ENCODE data around the gene IPO13. TPM values are rescaled to one million over a fixed set of nuclear protein-coding genes. Genes with fewer than 3 reads are reported as not detected.

Gene IPO13
- total and polyA plus RNA-seq, 9 donors = 8.6 to 30.3 (median 20.8) TPM

- no peaks in the 10 kb centered on the region for H3K27me3 ChIP-seq
- peak in 1 of 5 donors; percentile 40 for DNase-seq
- WGBS, 3 donors = 8 to 33% (median 21%) methylated on average over 11 to 48 of the region's 48 CpGs
- peaks cover 4% of the 10 kb centered on the region for H3K4me1 ChIP-seq (ENCODE audit: insufficient read depth)
- no peak overlapping the region for H3K27ac ChIP-seq
- no peaks in the 10 kb centered on the region for H3K36me3 ChIP-seq
- intact Hi-C loops (cut with DNase I) = loop anchor here (2.0 to 10.0 kb wide), 4 partner anchors 173 to 711 kb away; partner anchors contain the start of gene PTPRF (in 1 of the 4)
- peak overlapping the region; percentile 39 for H3K4me3 ChIP-seq
- H3K9me3 ChIP-seq = no peaks in the 10 kb centered on the region
- TF ChIP-seq POLR2A (IDR thresholded peaks at IDR 0.05) (no peak), CTCF (IDR thresholded peaks at IDR 0.05) (no peak), EP300 (IDR thresholded peaks at IDR 0.05) (no peak)
Measured at GRCh38 chr1:43935711-43936427, 10.9 kb upstream of the IPO13 start.

GRCh38 chr1:43936431-43937151 is 10.2 kb upstream of the IPO13 start:
- no peak for TF ChIP-seq EP300 (IDR thresholded peaks at IDR 0.05)
- no peak for TF ChIP-seq CTCF (IDR thresholded peaks at IDR 0.05)
- TF ChIP-seq POLR2A (IDR thresholded peaks at IDR 0.05) = no peak
- peak in 1 of 5 donors; percentile 37 for DNase-seq
- Histone ChIP-seq H3K4me3 (peak overlapping the region; percentile 39), H3K27ac (no peak overlapping the region), H3K4me1 (ENCODE audit: insufficient read depth) (peaks cover 4% of the 10 kb centered on the region), H3K36me3 (no peaks in the 10 kb centered on the region), H3K27me3 (no peaks in the 10 kb centered on the region), H3K9me3 (no peaks in the 10 kb centered on the region)
- intact Hi-C loops (cut with DNase I) = loop anchor here in 3 of 4 donors (5.0 to 10.0 kb wide), 3 partner anchors 402 to 712 kb away; partner anchors contain the start of gene PTPRF (in 1 of the 3)
- WGBS, 3 donors = 9 to 25% (median 14%) methylated on average over 22 to 56 of the region's 56 CpGs

GRCh38 chr1:43937179-43937865 is 9.4 kb upstream of the IPO13 start:
- Histone ChIP-seq H3K4me3 (no peak overlapping the region), H3K27me3 (no peaks in the 10 kb centered on the region), H3K27ac (no peak overlapping the region), H3K4me1 (ENCODE audit: insufficient read depth) (peaks cover 4% of the 10 kb centered on the region), H3K36me3 (no peaks in the 10 kb centered on the region), H3K9me3 (no peaks in the 10 kb centered on the region)
- no peak for DNase-seq
- WGBS, 3 donors = 87 to 90% (median 89%) methylated on average over 8 of the region's 8 CpGs
- no peak for TF ChIP-seq POLR2A (IDR thresholded peaks at IDR 0.05)
- TF ChIP-seq EP300 (IDR thresholded peaks at IDR 0.05) = no peak
- no peak for TF ChIP-seq CTCF (IDR thresholded peaks at IDR 0.05)
- intact Hi-C loops (cut with DNase I) = loop anchor here in 3 of 4 donors (5.0 to 10.0 kb wide), 3 partner anchors 403 to 713 kb away; partner anchors contain the start of gene PTPRF (in 1 of the 3)

- 74 to 79% (median 77%) methylated on average over 10 of the region's 10 CpGs for WGBS, 3 donors
- H3K27ac ChIP-seq = no peak overlapping the region
- DNase-seq = no peak
- H3K4me3 ChIP-seq = no peak overlapping the region
- H3K9me3 ChIP-seq = no peaks in the 10 kb centered on the region
- peaks cover 4% of the 10 kb centered on the region for H3K4me1 ChIP-seq (ENCODE audit: insufficient read depth)
- intact Hi-C loops (cut with DNase I) = loop anchor here in 3 of 4 donors (5.0 to 10.0 kb wide), 3 partner anchors 404 to 714 kb away; partner anchors contain the start of gene PTPRF (in 1 of the 3)
- TF ChIP-seq EP300 (IDR thresholded peaks at IDR 0.05) = no peak
- no peak for TF ChIP-seq POLR2A (IDR thresholded peaks at IDR 0.05)
- TF ChIP-seq CTCF (IDR thresholded peaks at IDR 0.05) = no peak
- H3K36me3 ChIP-seq = no peaks in the 10 kb centered on the region
- no peaks in the 10 kb centered on the region for H3K27me3 ChIP-seq
Measured at GRCh38 chr1:43938383-43938782, 8.4 kb upstream of the IPO13 start.
